GM12864 (cell line): ENCODE results near the gene PAM.

Experiments used
- DNase-seq: peaks from one replicate; pipeline ENCODE4 v3.0.0-alpha.2; 2011; ENCODE audit warnings: low read depth
- H3K4me3 ChIP-seq: 2 replicates; pipeline ENCODE4 v1.5.1; 2011; ENCODE audit warnings: mild to moderate bottlenecking, low read depth, low read length, control low read depth
- TF ChIP-seq, protein P1 (sequence below): IDR thresholded peaks from 2 replicates; pipeline ENCODE4 v1.5.1; 2011; ENCODE audit warnings: low read depth, mild to moderate bottlenecking, moderate library complexity, low read length, control low read depth, inconsistent platforms; ENCODE audit errors: missing control alignments

Gene PAM

DNA sequence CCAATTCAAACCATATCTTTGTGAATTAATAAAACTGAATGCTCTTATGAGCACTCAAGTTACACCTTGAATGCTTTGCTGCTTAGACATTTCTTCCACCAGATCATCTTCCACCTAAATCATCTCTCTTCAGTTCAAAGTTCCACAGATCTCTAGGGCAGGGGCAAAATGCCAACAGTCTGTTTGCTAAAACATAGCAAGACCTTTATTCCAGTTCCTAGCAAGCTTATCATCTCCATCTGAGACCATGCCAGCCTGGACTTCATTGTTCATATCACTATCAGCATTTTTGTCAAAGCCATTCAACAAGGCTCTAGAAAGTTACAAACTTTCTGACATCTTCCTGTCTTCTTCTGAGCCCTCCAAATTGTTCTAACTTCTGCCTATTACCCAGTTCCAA lies 245.0 kb downstream of the PAM start:
- H3K4me3 ChIP-seq = no peak overlapping the region
- TF ChIP-seq, protein P1, sequence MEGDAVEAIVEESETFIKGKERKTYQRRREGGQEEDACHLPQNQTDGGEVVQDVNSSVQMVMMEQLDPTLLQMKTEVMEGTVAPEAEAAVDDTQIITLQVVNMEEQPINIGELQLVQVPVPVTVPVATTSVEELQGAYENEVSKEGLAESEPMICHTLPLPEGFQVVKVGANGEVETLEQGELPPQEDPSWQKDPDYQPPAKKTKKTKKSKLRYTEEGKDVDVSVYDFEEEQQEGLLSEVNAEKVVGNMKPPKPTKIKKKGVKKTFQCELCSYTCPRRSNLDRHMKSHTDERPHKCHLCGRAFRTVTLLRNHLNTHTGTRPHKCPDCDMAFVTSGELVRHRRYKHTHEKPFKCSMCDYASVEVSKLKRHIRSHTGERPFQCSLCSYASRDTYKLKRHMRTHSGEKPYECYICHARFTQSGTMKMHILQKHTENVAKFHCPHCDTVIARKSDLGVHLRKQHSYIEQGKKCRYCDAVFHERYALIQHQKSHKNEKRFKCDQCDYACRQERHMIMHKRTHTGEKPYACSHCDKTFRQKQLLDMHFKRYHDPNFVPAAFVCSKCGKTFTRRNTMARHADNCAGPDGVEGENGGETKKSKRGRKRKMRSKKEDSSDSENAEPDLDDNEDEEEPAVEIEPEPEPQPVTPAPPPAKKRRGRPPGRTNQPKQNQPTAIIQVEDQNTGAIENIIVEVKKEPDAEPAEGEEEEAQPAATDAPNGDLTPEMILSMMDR = no peak
- no peak for DNase-seq

- TF ChIP-seq, protein P1 = no peak
- no peak for DNase-seq
- H3K4me3 ChIP-seq = no peak overlapping the region
Observed at GRCh38 chr5:103003872-103004271, 248.8 kb downstream of the PAM start.

DNA sequence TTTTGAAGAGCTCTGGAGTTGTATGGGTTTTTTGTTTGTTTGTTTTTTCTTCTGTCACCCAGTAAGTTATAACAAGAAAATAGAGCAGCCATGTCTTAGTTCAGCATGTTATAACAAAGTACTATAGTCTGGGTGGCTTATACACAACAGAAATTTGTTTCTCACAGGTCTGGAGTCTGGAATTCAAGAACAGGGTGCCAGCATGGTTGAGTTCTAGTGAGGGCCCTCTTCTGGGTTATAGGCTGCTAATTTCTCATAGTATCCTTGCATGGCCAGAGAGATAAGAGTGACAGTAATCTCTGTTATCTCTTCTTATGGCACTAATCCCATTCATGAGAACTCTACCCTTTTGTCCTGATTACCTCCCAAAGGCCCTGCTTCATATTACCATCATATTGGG lies 250.2 kb downstream of the PAM start:
- H3K4me3 ChIP-seq = no peak overlapping the region
- no peak for DNase-seq
- TF ChIP-seq, protein P1 = no peak

DNA sequence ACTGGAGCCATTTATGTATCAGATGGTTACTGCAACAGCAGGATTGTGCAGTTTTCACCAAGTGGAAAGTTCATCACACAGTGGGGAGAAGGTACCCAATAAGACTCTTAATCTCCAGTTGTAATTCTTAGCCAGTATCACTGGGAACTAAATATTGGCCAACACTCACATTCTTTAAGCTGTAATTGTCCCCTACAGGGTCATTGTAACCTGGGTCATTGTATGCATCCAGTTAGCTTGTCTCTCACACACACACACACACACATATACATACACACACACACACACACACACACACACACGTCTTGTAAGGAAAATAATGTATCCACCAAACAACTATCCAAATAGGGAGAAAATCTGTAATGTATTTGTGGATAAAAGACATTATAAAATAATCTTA lies 251.8 kb downstream of the PAM start:
- DNase-seq = no peak
- H3K4me3 ChIP-seq = no peak overlapping the region
- TF ChIP-seq, protein P1 = no peak

DNA sequence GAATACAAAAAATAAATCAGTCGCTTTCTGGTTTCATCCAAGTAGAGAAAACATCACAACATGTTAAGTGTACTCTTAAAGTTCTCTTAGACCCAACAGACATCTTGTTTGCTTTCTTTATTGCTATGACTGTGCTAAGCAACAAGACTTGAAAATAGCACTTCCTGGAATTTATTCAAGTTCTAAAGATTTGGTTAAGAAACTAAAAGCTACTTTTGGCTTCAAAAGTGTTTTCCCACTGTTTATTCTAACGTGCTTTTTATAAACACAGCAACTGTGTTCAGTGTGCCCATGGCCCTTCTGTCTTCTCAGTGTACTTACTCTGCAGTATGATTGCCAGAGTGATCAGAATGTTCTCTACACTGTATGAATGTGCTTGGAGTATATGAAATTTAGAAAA lies 255.1 kb downstream of the PAM start:
- no peak for DNase-seq
- no peak overlapping the region for H3K4me3 ChIP-seq
- TF ChIP-seq, protein P1 = no peak

DNA sequence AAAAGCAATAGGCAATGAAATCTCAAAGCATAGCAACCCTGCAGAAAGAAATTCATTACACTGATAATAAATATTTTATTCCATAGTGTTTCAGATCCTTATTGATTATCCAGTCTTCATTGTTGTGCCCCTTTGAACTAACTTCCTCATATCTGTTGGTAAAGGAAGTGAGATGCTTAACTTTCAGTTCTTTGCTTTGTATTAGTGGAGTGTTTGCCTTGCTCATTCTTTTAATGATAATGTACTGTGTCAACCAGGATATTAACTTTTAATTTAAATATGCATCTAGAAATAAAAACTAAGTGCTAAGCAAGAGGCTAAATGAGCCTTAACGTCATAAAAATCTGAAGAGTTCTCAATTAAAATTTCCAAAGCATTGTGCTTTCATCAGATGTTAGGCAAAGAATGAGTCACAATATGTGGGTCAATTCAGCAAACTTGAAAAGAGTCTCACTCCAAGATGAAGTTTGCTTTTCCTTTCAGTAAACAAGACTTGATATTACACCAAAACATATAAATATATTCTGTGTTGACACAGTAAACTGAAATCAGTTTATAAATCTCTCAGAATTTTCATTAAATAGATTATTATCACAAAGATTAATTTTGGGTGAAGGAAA lies 258.9 kb downstream of the PAM start:
- TF ChIP-seq, protein P1 = no peak
- H3K4me3 ChIP-seq = no peak overlapping the region
- DNase-seq = no peak

DNA sequence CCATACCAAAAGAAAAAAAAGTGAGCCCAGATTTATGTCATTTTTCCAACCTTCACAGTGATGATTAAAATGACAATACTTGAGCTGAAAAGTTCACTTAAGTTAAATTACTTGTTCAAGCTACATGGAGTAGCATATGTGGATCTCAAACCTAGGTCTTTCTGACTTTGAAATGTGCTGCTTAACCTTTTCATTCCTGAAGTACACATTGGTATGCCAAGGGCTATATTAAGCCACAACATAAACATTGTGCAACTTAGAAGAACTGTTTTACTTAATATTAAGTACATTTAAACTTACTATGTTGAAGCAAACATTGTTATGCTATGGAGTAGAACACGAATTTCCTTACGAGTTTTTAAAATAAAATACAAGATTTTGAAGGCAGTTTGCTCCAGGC lies 259.9 kb downstream of the PAM start:
- DNase-seq = no peak
- H3K4me3 ChIP-seq = no peak overlapping the region

More for the DNA sequence above, 259.9 kb downstream of the PAM start:
- TF ChIP-seq, protein P1 = no peak
